Fibroblast of skin of left quadriceps (primary cell): ENCODE results near the gene TMEM128.
"Not testable (repeated sequence)": the region's sequence is repeated elsewhere in the genome, so short reads cannot be mapped to it uniquely, and the experiment has no call there.

Source experiments
- DNase-seq, 2 experiments: peaks; one replicate each; pipeline ENCODE4 v3.0.0-alpha.2; 2013; ENCODE audit warnings: low read depth in 2 of 2

The TMEM128 gene

GRCh38 chr4:4256799-4257198, 8.8 kb upstream of the TMEM128 start:
- DNase-seq, result no peak

- no peak for DNase-seq
These were observed 6.6 kb upstream of the TMEM128 start for GRCh38 chr4:4254666-4255065.

- no peak for DNase-seq
These were observed 6.2 kb upstream of the TMEM128 start for GRCh38 chr4:4254199-4254598.

- DNase-seq, result no peak
These were observed 1.8 kb upstream of the TMEM128 start for GRCh38 chr4:4249866-4250265.

- DNase-seq, result not testable (repeated sequence)
These were observed 1.3 kb upstream of the TMEM128 start for GRCh38 chr4:4249342-4249741.

- DNase-seq, result no peak
These were observed 821 bp upstream of the TMEM128 start for GRCh38 chr4:4248885-4249203.

GRCh38 chr4:4247696-4248028, 361 bp downstream of the TMEM128 start:
- no peak for DNase-seq

- no peak for DNase-seq
These were observed 2.9 kb downstream of the TMEM128 start for GRCh38 chr4:4245172-4245571.

GRCh38 chr4:4239551-4239950, 8.5 kb downstream of the TMEM128 start:
- not testable (repeated sequence) for DNase-seq

GRCh38 chr4:4233610-4234009, 14.4 kb downstream of the TMEM128 start:
- DNase-seq, result no peak

- DNase-seq, result no peak
These were observed 19.7 kb downstream of the TMEM128 start for GRCh38 chr4:4228356-4228668.

GRCh38 chr4:4227510-4228355, 20.3 kb downstream of the TMEM128 start:
- DNase-seq, result no peak

GRCh38 chr4:4226606-4227438, 21.2 kb downstream of the TMEM128 start, which contains the start of gene OTOP1:
Gene OTOP1, minus strand, starts transcription at chr4:4226929. Its CDS starts 65 bp downstream, at chr4:4226864.
- DNase-seq, result no peak

GRCh38 chr4:4225915-4226605, 22.0 kb downstream of the TMEM128 start:
- DNase-seq, result no peak

- DNase-seq, result no peak
These were observed 30.9 kb downstream of the TMEM128 start for GRCh38 chr4:4217113-4217512.

GRCh38 chr4:4216648-4217047, 31.4 kb downstream of the TMEM128 start:
- no peak for DNase-seq

- not testable (repeated sequence) for DNase-seq
These were observed 34.3 kb downstream of the TMEM128 start for GRCh38 chr4:4213674-4214073.

- DNase-seq, result no peak
These were observed 41.8 kb downstream of the TMEM128 start for GRCh38 chr4:4206204-4206603.

- no peak for DNase-seq
These were observed 43.6 kb downstream of the TMEM128 start for GRCh38 chr4:4204401-4204745.

GRCh38 chr4:4203688-4204400, 44.2 kb downstream of the TMEM128 start:
- DNase-seq, result no peak

GRCh38 chr4:4202510-4202909, 45.5 kb downstream of the TMEM128 start:
- no peak for DNase-seq

GRCh38 chr4:4200624-4201023, 47.4 kb downstream of the TMEM128 start:
- DNase-seq, result no peak
